Neural cell (in vitro differentiated cells): ENCODE data around the gene DEFB128.

Source experiments
- EZH2 ChIP-seq: fragments of 200-600, 300-800 bp; shearing (Covaris generic), sonication (generic); IDR thresholded peaks from 2 replicates; pipeline ENCODE4 v1.6.1; 2014; ENCODE audit warnings: antibody characterized with exemption, low read length, borderline replicate concordance, mild to moderate bottlenecking; ENCODE audit not compliant: insufficient read depth, poor library complexity, severe bottlenecking
- POLR2AphosphoS5 ChIP-seq: IDR thresholded peaks from 2 replicates; pipeline ENCODE4 v1.6.1; 2012
- RAD21 ChIP-seq: fragments of 450-650 bp; conservative IDR thresholded peaks from 2 replicates; pipeline ENCODE4 v1.6.1; 2014; ENCODE audit warnings: antibody characterized with exemption, mild to moderate bottlenecking, moderate library complexity
- TAF1 ChIP-seq: IDR thresholded peaks from 2 replicates; pipeline ENCODE4 v1.6.1; 2012; ENCODE audit warnings: low read depth
- TF ChIP-seq, protein P1 (sequence below): fragments of 450-650 bp; IDR thresholded peaks from 2 replicates; pipeline ENCODE4 v1.5.1; 2014; ENCODE audit warnings: antibody characterized with exemption, mild to moderate bottlenecking, moderate library complexity; ENCODE audit not compliant: poor library complexity, severe bottlenecking

- TF ChIP-seq, protein P1, sequence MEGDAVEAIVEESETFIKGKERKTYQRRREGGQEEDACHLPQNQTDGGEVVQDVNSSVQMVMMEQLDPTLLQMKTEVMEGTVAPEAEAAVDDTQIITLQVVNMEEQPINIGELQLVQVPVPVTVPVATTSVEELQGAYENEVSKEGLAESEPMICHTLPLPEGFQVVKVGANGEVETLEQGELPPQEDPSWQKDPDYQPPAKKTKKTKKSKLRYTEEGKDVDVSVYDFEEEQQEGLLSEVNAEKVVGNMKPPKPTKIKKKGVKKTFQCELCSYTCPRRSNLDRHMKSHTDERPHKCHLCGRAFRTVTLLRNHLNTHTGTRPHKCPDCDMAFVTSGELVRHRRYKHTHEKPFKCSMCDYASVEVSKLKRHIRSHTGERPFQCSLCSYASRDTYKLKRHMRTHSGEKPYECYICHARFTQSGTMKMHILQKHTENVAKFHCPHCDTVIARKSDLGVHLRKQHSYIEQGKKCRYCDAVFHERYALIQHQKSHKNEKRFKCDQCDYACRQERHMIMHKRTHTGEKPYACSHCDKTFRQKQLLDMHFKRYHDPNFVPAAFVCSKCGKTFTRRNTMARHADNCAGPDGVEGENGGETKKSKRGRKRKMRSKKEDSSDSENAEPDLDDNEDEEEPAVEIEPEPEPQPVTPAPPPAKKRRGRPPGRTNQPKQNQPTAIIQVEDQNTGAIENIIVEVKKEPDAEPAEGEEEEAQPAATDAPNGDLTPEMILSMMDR, result no peak
- TF ChIP-seq TAF1 (no peak), EZH2 (no peak), POLR2AphosphoS5 (no peak), RAD21 (no peak)
Observed at GRCh38 chr20:145877-146276, 43.6 kb downstream of the DEFB128 start.
